ENCODE results near the gene KLC3.
"Not testable (repeated sequence)": the region's sequence is repeated elsewhere in the genome, so short reads cannot be mapped to it uniquely, and the experiment has no call there.

Gene KLC3

DNA sequence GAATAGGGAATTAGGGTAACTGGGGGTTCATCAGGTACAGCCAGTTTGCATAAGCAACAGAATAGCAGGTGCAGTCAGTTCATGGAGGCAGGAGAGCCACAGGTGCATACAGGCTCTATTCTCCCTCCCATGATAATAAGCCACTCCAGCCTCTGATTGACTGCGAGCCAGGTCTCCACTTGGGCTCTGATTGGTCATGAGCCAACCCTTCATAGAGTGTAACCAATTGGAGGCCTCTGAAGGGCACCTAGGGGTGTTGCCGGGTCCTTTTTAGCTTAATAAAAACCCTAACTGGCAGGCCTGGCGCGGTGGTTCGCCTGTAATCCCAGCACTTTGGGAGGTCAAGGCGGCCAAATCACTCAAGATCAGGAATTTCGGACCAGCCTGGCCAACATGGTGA lies 9.1 kb upstream of the KLC3 start:
- H4K20me1 ChIP-seq (ENCODE audit: low read depth, low read length) = no peaks in the 10 kb centered on the region
- no peaks in the 10 kb centered on the region for H3F3A ChIP-seq (ENCODE audit: insufficient read depth)
- no peaks in the 10 kb centered on the region for H3K79me2 ChIP-seq (ENCODE audit: insufficient read depth, low read length)
- H3K9me3 ChIP-seq (ENCODE audit: insufficient read depth, low read length) = no peaks in the 10 kb centered on the region
- H3K4me2 ChIP-seq (ENCODE audit: low read depth, low read length, poor library complexity, severe bottlenecking) = no peak overlapping the region
- H3K4me3 ChIP-seq (ENCODE audit: insufficient read depth, low read length, poor library complexity, severe bottlenecking) = no peak overlapping the region
- no peaks in the 10 kb centered on the region for H3K9me2 ChIP-seq (replicated peaks; ENCODE audit: insufficient read depth, low read length)
- no peaks in the 10 kb centered on the region for H3K27me3 ChIP-seq (ENCODE audit: low read length)
- TF ChIP-seq EZH2phosphoT487 (conservative IDR thresholded peaks at IDR 0.05; ENCODE audit: low read length) = no peak
- TF ChIP-seq, protein P1, sequence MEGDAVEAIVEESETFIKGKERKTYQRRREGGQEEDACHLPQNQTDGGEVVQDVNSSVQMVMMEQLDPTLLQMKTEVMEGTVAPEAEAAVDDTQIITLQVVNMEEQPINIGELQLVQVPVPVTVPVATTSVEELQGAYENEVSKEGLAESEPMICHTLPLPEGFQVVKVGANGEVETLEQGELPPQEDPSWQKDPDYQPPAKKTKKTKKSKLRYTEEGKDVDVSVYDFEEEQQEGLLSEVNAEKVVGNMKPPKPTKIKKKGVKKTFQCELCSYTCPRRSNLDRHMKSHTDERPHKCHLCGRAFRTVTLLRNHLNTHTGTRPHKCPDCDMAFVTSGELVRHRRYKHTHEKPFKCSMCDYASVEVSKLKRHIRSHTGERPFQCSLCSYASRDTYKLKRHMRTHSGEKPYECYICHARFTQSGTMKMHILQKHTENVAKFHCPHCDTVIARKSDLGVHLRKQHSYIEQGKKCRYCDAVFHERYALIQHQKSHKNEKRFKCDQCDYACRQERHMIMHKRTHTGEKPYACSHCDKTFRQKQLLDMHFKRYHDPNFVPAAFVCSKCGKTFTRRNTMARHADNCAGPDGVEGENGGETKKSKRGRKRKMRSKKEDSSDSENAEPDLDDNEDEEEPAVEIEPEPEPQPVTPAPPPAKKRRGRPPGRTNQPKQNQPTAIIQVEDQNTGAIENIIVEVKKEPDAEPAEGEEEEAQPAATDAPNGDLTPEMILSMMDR (IDR thresholded peaks at IDR 0.05; ENCODE audit: insufficient read depth, low read length, poor library complexity, severe bottlenecking) = no peak
- no peaks in the 10 kb centered on the region for H3K36me3 ChIP-seq (ENCODE audit: low read length)
- no peak overlapping the region for H2AFZ ChIP-seq (ENCODE audit: low read depth, low read length, severe bottlenecking)
- no peak overlapping the region for H3K9ac ChIP-seq (ENCODE audit: low read length)
- no peak overlapping the region for H3K27ac ChIP-seq (ENCODE audit: low read depth, low read length)

- Histone ChIP-seq H4K20me1 (ENCODE audit: low read depth, low read length) (no peaks in the 10 kb centered on the region), H3K27ac (ENCODE audit: low read depth, low read length) (no peak overlapping the region), H3K9me3 (ENCODE audit: insufficient read depth, low read length) (no peaks in the 10 kb centered on the region), H3K9ac (ENCODE audit: low read length) (no peak overlapping the region), H3F3A (ENCODE audit: insufficient read depth) (no peaks in the 10 kb centered on the region), H3K27me3 (ENCODE audit: low read length) (no peaks in the 10 kb centered on the region), H3K9me2 (replicated peaks; ENCODE audit: insufficient read depth, low read length) (no peaks in the 10 kb centered on the region), H2AFZ (ENCODE audit: low read depth, low read length, severe bottlenecking) (no peak overlapping the region), H3K79me2 (ENCODE audit: insufficient read depth, low read length) (no peaks in the 10 kb centered on the region), H3K36me3 (ENCODE audit: low read length) (no peaks in the 10 kb centered on the region), H3K4me2 (ENCODE audit: low read depth, low read length, poor library complexity, severe bottlenecking) (no peak overlapping the region), H3K4me3 (ENCODE audit: insufficient read depth, low read length, poor library complexity, severe bottlenecking) (no peak overlapping the region)
- TF ChIP-seq EZH2phosphoT487 (conservative IDR thresholded peaks at IDR 0.05; ENCODE audit: low read length) = no peak
- TF ChIP-seq, protein P1 (IDR thresholded peaks at IDR 0.05; ENCODE audit: insufficient read depth, low read length, poor library complexity, severe bottlenecking) = no peak
Observed at GRCh38 chr19:45333609-45334303, 6.8 kb upstream of the KLC3 start.

DNA sequence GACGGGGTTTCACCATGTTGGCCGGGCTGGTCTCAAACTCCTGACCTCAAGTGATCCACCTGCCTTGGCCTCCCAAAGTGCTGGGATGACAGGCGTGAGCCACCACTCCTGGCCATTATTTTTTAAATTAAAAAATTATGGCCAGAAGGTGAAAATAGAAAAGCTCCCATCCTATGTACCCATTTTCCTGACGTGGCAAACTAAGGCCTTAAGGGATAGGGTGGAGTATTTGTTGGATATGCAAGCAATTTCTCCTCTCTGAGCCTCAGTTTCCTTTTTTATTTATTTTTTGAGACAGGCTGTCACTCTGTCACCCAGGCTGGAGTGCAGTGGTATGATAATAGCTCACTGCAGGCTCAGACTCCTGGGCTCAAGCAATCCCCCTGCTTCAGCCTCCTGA lies 5.7 kb upstream of the KLC3 start:
- not testable (repeated sequence) for H3K4me3 ChIP-seq (ENCODE audit: insufficient read depth, low read length, poor library complexity, severe bottlenecking); H3K9ac ChIP-seq (ENCODE audit: low read length); H3K27ac ChIP-seq (ENCODE audit: low read depth, low read length); H4K20me1 ChIP-seq (ENCODE audit: low read depth, low read length); H3K9me2 ChIP-seq (replicated peaks; ENCODE audit: insufficient read depth, low read length); H3K27me3 ChIP-seq (ENCODE audit: low read length); H3K79me2 ChIP-seq (ENCODE audit: insufficient read depth, low read length); H3K36me3 ChIP-seq (ENCODE audit: low read length); H3F3A ChIP-seq (ENCODE audit: insufficient read depth); H3K4me2 ChIP-seq (ENCODE audit: low read depth, low read length, poor library complexity, severe bottlenecking); H2AFZ ChIP-seq (ENCODE audit: low read depth, low read length, severe bottlenecking); H3K9me3 ChIP-seq (ENCODE audit: insufficient read depth, low read length)

GRCh38 chr19:45336696-45337251 lies 3.8 kb upstream of the KLC3 start:
- no peak for TF ChIP-seq EZH2phosphoT487 (conservative IDR thresholded peaks at IDR 0.05; ENCODE audit: low read length)
- TF ChIP-seq, protein P1 (IDR thresholded peaks at IDR 0.05; ENCODE audit: insufficient read depth, low read length, poor library complexity, severe bottlenecking) = no peak
- H2AFZ ChIP-seq (ENCODE audit: low read depth, low read length, severe bottlenecking) = no peak overlapping the region
- no peak overlapping the region for H3K4me3 ChIP-seq (ENCODE audit: insufficient read depth, low read length, poor library complexity, severe bottlenecking)
- no peaks in the 10 kb centered on the region for H3K9me2 ChIP-seq (replicated peaks; ENCODE audit: insufficient read depth, low read length)
- H3K9ac ChIP-seq (ENCODE audit: low read length) = no peak overlapping the region
- H3K27me3 ChIP-seq (ENCODE audit: low read length) = no peaks in the 10 kb centered on the region
- H3F3A ChIP-seq (ENCODE audit: insufficient read depth) = no peaks in the 10 kb centered on the region
- no peaks in the 10 kb centered on the region for H3K79me2 ChIP-seq (ENCODE audit: insufficient read depth, low read length)
- no peaks in the 10 kb centered on the region for H3K36me3 ChIP-seq (ENCODE audit: low read length)
- no peak overlapping the region for H3K4me2 ChIP-seq (ENCODE audit: low read depth, low read length, poor library complexity, severe bottlenecking)
- H3K27ac ChIP-seq (ENCODE audit: low read depth, low read length) = no peak overlapping the region
- no peaks in the 10 kb centered on the region for H3K9me3 ChIP-seq (ENCODE audit: insufficient read depth, low read length)
- no peaks in the 10 kb centered on the region for H4K20me1 ChIP-seq (ENCODE audit: low read depth, low read length)
